AG10803 (cell line): ENCODE data around the gene SLC8B1.

Experiments
- DNase-seq: peaks from one replicate; pipeline ENCODE4 v3.0.0; 2010; ENCODE audit warnings: low read depth
- H3K4me3 ChIP-seq: 2 replicates; pipeline ENCODE4 v1.5.1; 2011; ENCODE audit warnings: mild to moderate bottlenecking, low read length, control low read depth
- TF ChIP-seq, protein P1 (sequence below): conservative IDR thresholded peaks from 2 replicates; pipeline ENCODE4 v1.5.1; 2011; ENCODE audit warnings: mild to moderate bottlenecking, low read length, control low read depth, inconsistent platforms

Gene SLC8B1

DNA sequence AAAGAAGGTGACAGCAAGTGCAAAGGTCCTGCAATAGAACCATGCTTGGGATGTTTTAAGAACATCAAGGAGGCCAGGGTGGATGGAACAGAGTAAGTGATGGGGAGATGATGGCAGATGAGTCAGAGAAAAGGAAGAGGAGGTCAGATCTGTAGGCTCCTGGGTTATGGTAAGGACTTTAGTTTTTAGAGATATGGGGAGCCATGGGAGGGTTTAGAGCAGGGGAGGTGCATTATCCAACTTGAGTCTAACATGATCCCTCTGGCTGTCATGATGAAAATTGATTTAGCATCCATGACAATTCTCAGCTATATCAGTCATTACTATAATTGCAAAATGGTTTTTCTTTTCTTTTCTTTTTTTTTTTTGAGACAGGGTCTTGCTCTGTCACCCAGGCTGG is 16.2 kb upstream of the SLC8B1 start:
- TF ChIP-seq, protein P1, sequence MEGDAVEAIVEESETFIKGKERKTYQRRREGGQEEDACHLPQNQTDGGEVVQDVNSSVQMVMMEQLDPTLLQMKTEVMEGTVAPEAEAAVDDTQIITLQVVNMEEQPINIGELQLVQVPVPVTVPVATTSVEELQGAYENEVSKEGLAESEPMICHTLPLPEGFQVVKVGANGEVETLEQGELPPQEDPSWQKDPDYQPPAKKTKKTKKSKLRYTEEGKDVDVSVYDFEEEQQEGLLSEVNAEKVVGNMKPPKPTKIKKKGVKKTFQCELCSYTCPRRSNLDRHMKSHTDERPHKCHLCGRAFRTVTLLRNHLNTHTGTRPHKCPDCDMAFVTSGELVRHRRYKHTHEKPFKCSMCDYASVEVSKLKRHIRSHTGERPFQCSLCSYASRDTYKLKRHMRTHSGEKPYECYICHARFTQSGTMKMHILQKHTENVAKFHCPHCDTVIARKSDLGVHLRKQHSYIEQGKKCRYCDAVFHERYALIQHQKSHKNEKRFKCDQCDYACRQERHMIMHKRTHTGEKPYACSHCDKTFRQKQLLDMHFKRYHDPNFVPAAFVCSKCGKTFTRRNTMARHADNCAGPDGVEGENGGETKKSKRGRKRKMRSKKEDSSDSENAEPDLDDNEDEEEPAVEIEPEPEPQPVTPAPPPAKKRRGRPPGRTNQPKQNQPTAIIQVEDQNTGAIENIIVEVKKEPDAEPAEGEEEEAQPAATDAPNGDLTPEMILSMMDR = no peak
- no peak overlapping the region for H3K4me3 ChIP-seq
- DNase-seq = no peak

DNA sequence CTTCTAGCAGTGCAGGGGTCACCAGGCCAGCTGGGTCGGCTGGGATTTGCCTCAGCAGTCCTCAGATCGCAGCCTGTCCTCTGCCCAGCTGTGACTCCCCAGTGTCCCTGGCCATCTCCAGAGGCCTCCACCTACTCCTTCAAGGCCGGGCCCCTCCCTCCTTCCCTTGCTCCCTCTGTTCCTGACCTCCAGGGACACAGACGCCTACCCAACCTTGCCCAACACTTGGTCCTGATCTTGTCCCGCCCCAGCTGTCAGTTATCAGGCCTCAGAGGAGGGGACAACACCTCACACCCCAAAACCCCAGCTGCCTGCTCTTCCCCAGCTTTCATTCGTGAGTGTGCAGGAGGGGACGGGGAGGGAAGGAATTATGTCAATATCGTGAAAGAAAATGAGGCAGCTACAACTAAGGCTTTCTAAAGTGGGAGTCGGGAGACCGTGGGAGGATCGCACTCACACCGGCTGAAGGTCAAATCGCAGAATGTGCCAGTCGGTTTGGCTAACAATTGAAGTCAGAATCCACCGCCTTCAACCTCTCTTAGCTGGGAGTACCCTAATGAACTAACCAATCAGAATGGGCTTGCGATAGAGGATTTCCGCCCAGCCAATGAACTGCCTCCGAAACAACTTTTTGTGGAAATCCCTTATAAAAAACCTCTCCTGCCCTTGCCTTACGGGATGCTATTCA is 14.1 kb upstream of the SLC8B1 start:
- no peak overlapping the region for H3K4me3 ChIP-seq
- TF ChIP-seq, protein P1 = no peak

DNA sequence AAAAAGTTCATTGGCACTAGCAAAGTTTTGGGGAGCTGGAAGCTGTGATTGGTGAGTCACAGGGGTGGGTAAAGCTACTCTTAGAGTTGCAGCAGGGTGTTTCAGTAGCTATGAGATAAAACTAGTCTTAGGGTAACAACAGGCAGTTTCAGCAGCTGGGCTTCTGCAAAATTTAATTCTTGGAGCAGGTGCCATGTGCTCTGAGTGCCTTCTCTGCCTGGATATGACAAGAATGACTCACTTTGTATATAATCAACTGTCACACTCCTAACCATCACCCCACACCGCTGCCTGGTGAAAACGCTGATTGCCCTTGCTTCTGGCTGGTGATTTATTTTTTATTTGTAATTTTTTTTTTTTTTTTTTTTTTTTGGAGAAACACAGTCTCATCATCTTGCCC is 13.0 kb upstream of the SLC8B1 start:
- TF ChIP-seq, protein P1 = no peak
- DNase-seq = no peak
- H3K4me3 ChIP-seq = no peak overlapping the region

More for the DNA sequence above, 14.1 kb upstream of the SLC8B1 start:
- DNase-seq = no peak

DNA sequence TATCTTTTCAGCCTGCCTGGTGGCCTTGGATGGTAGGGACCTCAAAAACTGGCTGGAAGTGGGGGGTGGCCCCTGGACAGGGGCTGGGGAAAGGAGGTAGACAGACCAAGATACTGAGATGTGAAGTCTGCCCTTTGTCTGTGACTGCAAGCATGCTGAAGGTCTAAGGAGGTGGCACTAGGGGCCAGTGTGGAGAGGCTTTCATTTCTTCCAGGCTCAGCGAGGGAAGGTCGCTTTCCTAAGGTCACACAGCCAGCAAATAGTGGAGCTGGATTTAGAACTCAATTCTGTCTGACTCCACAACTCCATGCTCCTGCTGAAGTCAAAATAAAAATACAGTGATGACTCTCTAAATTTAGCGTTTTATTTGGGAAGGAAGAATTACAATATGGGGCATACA is 12.2 kb upstream of the SLC8B1 start:
- no peak overlapping the region for H3K4me3 ChIP-seq
- TF ChIP-seq, protein P1 = no peak
- no peak for DNase-seq

DNA sequence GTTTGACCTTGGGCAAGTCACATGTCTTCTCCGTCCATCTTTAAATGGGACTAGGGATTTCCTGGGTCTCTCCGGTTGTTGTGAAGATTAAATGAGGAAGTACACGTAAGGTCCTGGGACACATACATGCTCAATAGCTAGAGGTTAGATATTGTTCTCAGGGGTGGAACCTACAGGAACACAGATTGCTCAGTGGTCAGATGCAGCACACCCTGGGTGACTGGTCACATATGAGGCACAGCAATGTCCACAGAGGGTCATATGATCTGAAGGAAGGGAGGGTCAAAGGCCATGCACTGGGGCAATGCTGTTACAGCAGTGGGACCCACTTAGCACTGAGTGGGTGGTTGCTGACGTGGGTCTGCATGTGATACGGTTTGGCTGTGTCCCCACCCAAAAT is 11.4 kb upstream of the SLC8B1 start:
- TF ChIP-seq, protein P1 = no peak
- no peak for DNase-seq

DNA sequence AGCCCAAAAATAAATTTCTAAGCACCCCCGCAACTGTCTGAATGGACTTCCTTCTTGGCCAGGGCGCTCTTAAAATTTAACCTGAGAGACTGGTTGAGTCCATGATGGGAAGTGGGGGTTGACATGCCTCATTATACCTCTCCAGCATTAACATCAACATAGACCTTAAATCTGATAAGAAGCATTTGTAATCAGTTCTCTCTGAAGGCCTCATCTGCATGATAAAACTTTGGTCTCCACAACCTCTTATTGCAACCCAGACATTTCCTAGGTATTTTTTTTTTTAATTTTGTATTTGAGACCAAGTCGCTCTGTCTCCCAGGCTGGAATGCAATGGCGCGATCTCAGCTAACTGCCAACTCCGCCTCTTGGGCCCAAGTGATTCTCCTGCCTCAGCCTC is 10.4 kb upstream of the SLC8B1 start:
- TF ChIP-seq, protein P1 = no peak
- DNase-seq = no peak
- H3K4me3 ChIP-seq = no peak overlapping the region

More for the DNA sequence above, 11.4 kb upstream of the SLC8B1 start:
- H3K4me3 ChIP-seq = no peak overlapping the region

DNA sequence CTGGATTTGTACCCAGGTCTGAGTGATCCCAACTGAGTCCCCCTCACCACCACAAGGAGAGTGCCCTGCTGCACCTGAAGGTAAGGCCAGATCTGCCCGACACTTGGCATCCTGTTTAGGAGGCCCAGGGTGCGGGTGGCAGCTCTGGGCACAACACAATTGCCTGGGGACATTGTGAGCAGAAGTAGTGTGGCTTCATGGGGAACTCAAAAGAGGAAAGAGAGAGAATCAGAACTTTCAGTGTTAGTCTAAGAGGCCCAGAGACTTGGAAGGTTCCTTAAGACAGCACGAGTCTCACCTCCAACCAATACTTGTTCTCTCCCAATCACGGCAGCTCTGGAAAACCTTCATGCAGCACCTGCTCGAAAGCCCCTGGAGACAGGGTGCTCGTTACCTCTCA is 6.6 kb upstream of the SLC8B1 start:
- no peak overlapping the region for H3K4me3 ChIP-seq
- DNase-seq = no peak
- TF ChIP-seq, protein P1 = no peak
